ENCODE data around the gene LUZP2.

The LUZP2 gene

DNA sequence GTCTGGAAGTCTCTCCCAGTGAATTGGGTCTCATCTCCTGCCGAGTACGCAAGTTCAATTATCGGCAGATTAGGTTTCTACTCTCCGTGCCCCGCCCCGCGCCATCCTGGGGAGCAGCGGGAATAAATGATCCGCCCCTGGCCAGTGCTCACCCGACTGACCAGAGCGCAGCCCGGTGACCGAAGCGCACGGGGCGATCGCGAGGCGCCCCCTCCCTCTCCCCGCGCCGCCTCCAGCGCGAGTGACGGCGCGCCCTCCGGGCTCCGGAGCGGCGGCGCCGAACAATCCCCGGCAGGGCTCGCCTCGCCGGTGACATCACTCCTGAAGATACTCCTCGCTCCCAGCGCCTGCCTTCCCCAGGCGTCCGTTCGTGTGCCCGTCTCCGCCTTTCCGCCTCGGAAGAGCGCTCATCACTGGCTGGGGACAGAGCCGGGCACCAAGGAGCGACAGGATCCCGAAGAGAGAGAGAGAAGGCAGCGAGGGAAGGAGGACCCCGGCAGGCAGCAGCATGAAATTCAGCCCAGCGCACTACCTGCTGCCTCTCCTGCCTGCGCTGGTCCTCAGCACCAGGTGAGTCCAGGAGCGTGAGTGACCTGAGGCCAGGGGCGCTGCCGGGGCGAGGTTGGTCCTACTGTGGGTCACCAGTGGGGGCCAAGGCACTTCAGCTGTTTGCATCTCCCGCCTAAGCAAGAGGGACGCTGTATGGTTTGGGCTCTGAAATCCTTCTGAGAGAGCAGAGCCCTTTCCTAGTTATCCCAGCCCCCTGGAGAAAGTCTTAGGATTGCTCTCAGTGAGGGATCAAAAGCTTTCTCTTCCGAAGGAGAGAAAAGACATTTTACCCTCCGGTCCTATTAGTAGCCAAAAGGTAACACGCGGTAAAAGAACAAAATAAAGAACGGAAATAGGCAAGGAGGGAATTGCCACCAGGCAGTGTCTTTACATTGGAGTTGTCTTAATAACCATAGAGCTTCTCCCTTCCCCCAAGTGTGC is at the start of gene LUZP2:
Gene LUZP2 (plus strand): TSS at position 318 of the 990 bp plus-strand sequence.
- peak within 1 kb of the TSS; percentile 57 for H3K4me3 ChIP-seq (ENCODE audit: low read depth, low read length)
- no peak for DNase-seq (ENCODE audit: low read depth)

- no peak overlapping the region for H3K4me3 ChIP-seq (ENCODE audit: low read depth, low read length)
- no peak for DNase-seq (ENCODE audit: low read depth)
These were observed 43.6 kb upstream of the LUZP2 start for GRCh38 chr11:24453129-24453718.

DNA sequence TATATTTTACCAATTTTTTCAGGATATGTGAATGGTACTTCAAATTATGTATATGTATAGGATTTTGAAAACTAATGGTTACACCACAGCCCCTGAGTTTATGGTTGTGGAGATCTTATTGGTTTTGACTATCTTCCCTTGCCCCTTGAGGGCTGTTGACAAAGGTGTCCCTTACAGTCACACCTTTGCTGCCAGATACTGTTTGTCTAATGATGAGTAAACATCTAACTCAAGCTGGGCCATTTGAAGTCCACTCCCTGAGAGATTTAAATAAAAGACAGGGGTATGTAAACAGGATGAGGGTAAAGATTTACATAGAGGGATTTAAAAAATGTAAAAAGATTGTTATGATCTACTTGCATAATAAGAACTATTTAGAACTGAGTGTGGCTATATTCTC is 38.9 kb upstream of the LUZP2 start:
- DNase-seq (ENCODE audit: low read depth) = no peak

GRCh38 chr11:24470431-24470830 is 26.4 kb upstream of the LUZP2 start:
- no peak overlapping the region for H3K4me3 ChIP-seq (ENCODE audit: low read depth, low read length)
- no peak for DNase-seq (ENCODE audit: low read depth)

More for the DNA sequence above, 38.9 kb upstream of the LUZP2 start:
- no peak overlapping the region for H3K4me3 ChIP-seq (ENCODE audit: low read depth, low read length)

DNA sequence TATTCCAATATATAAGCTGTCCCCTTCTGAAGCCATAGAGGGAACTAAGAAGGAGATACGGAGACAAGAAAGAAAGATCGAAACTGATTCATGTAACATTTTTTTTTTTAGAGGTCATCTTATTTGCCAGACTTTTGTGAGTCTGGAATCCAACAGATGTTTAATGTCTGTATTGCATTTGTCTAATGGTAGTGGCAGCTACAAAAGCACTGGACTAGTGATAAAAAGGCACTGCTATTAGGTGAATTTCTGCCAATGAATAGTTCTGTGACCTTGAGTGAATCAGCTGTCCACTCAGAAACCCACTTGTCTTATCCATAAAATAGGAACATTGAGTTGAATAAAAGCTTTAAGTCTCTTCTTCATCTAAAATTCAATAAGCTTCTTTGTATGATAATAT is 25.8 kb upstream of the LUZP2 start:
- no peak for DNase-seq (ENCODE audit: low read depth)
- H3K4me3 ChIP-seq (ENCODE audit: low read depth, low read length) = no peak overlapping the region

DNA sequence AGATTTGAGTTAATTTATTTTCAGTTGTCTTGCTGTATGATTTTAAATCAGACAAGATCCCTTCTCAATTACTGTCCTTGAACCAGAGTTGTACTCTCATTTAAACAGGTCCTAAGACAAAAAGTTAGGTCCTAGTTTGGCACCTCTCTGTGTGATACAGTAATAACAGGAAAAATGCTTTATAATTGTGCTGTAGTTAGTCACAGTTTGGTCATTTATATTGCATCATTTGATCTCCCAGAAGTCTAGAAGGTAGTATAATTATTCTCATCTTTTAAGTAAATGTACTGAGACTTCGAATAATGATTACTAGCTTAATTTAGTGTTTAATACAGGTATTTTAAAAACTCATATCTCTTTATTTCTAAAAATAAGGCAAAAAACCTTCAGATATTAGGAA is 18.1 kb upstream of the LUZP2 start:
- no peak overlapping the region for H3K4me3 ChIP-seq (ENCODE audit: low read depth, low read length)
- DNase-seq (ENCODE audit: low read depth) = no peak

- H3K4me3 ChIP-seq (ENCODE audit: low read depth, low read length) = no peak overlapping the region
- no peak for DNase-seq (ENCODE audit: low read depth)
These were observed 7.4 kb upstream of the LUZP2 start for GRCh38 chr11:24489477-24489876.

DNA sequence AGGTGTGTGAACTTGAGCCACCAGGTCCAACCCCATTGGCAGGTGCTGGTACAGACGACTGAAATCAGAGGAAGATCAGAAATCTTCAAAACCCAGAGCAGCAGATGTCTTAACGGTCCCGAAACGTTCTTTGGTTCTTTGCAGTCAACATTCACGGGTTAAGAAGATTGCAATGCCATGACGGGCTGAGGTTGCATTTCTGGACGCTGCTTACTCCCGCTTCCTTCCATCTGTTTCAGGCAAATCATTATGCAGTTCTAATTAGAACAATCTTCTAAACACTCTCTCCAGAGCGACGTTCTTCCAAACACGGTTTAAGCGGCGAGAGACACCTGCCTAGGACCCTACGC is 492 bp upstream of the LUZP2 start:
- no peak for DNase-seq (ENCODE audit: low read depth)
- H3K4me3 ChIP-seq (ENCODE audit: low read depth, low read length) = peak overlapping the region; percentile 57

GRCh38 chr11:24497831-24498230 is 978 bp downstream of the LUZP2 start:
- H3K4me3 ChIP-seq (ENCODE audit: low read depth, low read length) = no peak overlapping the region

DNA sequence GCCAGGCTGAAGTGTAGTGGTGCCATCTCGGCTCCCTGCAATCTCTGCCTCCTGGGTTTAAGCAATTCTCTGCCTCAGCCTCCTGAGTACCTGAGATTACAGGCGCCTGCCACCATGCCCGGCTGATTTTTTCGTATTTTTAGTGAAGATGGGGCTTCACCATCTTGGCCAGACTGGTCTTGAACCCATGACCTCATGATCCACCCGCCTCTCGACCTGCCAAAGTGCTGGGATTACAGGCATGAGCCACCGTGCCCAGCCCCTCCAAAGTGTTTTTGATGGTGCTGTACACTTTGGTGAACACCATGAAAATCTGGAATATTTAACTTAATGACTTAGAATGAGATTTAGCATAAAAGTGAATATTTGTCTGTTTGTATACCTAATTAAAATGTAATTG is 5.6 kb downstream of the LUZP2 start:
- no peak for DNase-seq (ENCODE audit: low read depth)
- no peak overlapping the region for H3K4me3 ChIP-seq (ENCODE audit: low read depth, low read length)

More at GRCh38 chr11:24497831-24498230, 978 bp downstream of the LUZP2 start:
- DNase-seq (ENCODE audit: low read depth) = no peak

DNA sequence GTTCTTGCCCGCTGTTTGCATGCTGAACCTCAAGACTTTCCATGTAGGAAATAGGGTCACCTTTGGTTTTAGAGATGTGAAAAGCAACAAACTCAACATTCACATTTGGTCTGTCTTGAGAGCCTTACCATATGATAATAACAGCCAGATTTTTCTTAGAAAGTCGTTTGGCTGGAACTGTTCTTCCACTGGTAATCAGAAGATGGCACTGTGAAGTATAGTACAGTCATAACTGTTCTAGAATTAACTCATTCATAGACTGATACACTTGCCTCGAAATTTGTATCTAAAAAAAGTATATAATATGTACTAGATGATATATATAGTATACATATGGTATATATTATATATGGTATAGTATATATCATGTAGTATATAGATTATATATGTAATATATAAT is 12.3 kb downstream of the LUZP2 start:
- H3K4me3 ChIP-seq (ENCODE audit: low read depth, low read length) = no peak overlapping the region
- no peak for DNase-seq (ENCODE audit: low read depth)

DNA sequence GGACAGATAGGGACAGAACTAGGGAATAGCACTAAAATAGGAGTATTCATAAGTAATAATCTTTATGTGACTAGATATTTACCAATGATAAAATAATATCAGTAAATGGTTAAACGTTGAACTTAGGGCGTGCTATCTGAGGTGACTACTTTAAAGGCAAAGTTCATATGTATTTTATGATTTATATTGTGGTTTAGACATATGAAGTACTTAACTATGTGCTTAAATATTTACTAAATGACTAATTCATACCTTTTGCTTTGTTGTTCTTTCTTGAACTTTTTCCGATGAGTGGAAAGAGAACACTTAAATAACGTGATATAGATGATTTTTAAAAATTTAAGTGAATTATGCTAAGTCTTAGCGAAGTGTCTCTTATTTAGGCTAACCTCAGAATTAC is 14.7 kb downstream of the LUZP2 start:
- no peak overlapping the region for H3K4me3 ChIP-seq (ENCODE audit: low read depth, low read length)
- DNase-seq (ENCODE audit: low read depth) = no peak

DNA sequence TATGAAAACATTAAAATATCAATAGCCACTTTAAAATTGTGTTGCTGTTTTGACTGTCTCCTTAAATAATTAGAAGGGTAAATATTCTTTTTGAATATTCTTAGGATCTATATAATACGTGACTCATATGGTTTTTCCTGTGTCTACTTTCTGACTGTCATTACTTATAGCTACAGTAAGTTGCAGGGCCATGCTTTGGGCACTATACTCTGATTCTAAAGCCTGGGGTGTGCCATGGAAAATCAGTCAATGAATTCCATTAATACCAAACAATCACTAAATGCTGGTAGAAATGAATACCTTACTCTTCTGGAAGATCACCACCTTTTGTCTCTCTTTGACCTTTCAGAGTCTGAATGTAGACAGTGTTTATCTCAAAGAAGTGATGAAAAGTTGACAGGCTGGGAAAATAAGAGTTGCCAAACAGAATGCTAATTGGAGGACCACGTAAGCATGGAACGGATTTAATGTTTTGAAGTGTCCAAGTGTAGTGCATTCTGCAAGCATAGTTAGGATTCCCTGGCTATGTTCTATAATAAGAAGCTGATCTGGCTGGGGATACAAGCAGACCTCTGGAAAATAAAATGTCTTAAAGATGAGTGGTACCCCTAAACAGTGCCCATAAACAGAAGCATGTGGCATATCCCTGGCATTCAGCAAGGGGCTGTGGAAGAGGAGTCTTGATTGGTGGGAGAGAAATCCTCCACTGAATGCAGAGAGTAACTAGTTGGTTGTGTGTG is 16.8 kb downstream of the LUZP2 start:
- H3K4me3 ChIP-seq (ENCODE audit: low read depth, low read length) = no peak overlapping the region
- no peak for DNase-seq (ENCODE audit: low read depth)

DNA sequence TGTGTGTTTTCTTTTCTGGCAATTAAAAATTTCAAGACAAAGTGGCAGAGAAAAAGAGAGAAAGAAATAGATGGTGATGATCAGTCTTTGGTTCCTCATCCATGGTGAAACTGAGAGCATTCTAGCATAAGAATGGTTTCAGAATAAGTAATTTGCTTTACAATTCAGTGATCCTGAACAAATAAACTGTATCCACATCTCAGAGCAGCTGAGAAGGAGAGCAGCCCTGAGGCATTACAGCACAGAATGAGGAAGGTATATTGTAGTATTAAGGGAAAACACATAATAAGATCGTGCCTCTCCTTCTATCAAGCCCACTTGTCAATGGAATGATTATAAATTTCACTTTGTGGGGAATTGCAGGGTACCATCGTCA is 17.4 kb downstream of the LUZP2 start:
- DNase-seq (ENCODE audit: low read depth) = no peak
- H3K4me3 ChIP-seq (ENCODE audit: low read depth, low read length) = no peak overlapping the region

GRCh38 chr11:24515632-24516031 is 18.8 kb downstream of the LUZP2 start:
- H3K4me3 ChIP-seq (ENCODE audit: low read depth, low read length) = no peak overlapping the region
- DNase-seq (ENCODE audit: low read depth) = no peak

DNA sequence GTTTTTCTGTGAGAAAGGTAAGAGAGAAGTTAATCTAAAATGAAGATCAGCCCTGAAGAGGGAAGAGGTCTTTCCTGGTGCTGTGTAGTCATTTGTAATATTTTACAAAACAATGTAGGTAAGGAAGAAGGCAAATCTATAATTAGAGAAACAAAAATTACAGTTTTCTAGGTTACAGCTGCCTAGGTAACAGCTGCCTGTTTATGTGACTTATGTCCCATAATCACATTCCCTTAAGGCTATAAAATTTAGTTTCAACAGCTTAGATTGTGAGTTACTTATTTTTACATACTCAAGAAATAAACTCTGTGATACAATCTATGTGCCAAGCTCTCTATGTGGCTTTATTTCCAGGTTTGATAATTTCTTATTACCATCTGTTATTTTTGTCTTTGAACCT is 19.8 kb downstream of the LUZP2 start:
- H3K4me3 ChIP-seq (ENCODE audit: low read depth, low read length) = no peak overlapping the region
- no peak for DNase-seq (ENCODE audit: low read depth)

DNA sequence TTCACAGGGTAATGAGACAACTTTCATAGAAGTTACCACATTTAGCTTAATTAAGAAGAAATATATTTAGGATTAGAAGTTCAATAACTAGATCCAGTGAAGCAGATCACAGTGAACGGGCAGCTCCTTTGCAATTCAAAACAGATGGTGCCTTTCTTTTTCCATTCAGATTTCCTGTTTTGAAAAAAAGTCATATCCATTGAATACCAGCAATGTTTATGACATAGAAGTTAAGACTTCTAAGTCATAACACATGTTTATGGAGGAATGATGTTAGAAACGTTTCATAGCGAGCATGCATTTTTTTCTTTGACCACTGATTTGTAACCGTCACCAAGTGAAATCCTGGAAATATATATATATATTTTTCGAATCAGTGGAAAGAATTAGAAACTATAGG is 24.7 kb downstream of the LUZP2 start:
- no peak overlapping the region for H3K4me3 ChIP-seq (ENCODE audit: low read depth, low read length)
- no peak for DNase-seq (ENCODE audit: low read depth)

GRCh38 chr11:24524156-24524555 is 27.3 kb downstream of the LUZP2 start:
- DNase-seq (ENCODE audit: low read depth) = no peak

GRCh38 chr11:24531528-24531927 is 34.7 kb downstream of the LUZP2 start:
- no peak for DNase-seq (ENCODE audit: low read depth)
- no peak overlapping the region for H3K4me3 ChIP-seq (ENCODE audit: low read depth, low read length)

More at GRCh38 chr11:24524156-24524555, 27.3 kb downstream of the LUZP2 start:
- H3K4me3 ChIP-seq (ENCODE audit: low read depth, low read length) = no peak overlapping the region

DNA sequence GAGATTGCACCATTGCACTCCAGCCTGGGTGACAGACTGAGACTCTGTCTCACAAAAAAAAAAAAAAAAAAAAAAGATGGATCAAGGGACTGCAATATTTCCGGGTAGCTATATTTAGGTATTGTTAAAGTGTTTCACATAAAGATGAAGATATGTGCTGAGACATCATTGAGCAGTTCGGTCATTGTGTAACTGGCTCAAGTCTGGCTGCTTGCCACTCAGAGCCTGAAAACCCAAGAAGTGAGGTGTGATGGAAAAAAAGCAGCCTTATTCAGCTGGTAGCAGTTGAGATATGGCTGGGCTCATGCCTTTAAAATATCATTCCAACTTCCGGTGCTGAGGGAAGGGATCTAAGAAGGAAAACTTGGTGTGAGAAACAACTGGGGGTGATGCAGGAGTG is 46.9 kb downstream of the LUZP2 start:
- H3K4me3 ChIP-seq (ENCODE audit: low read depth, low read length) = no peak overlapping the region
- DNase-seq (ENCODE audit: low read depth) = no peak

Data from skeletal muscle cell (primary cell).